IMR-90 (cell line): ENCODE measurements around the gene CGN. TPM values are rescaled to one million over a fixed set of nuclear protein-coding genes. Genes with fewer than 3 reads are reported as not detected.

Source experiments
- ATAC-seq: fragments of 200-7000 bp; cut with Tn5 transposase; 2 replicates; pipeline ENCODE4 v1.9.1; 2020; ENCODE audit warnings: low read depth, mild to moderate bottlenecking, moderate library complexity
- BruUV-seq: library from RNA; stranded (reverse); fragments of 400-500 nt; replicated peaks from 2 replicates; lab custom pipeline; 2021; lab: Mats Ljungman, UMichigan
- CTCF ChIA-PET: fragments of 300-600 bp; formaldehyde crosslinking; extraction: SDS; loops from one replicate; lab custom pipeline; 2021; ENCODE audit warnings: antibody characterized with exemption; lab: Yijun Ruan, JAX
- POLR2A ChIA-PET: fragments of 300-600 bp; sonication (Branson Sonifier 250); formaldehyde crosslinking; loops from one replicate; lab custom pipeline; 2022; ENCODE audit warnings: antibody characterized with exemption; ENCODE audit not compliant: unreplicated experiment; lab: Charles Lee
- DNase-seq: peaks from one replicate; pipeline ENCODE4 v3.0.0; 2013
- H2AFZ ChIP-seq: replicated peaks from 2 replicates; pipeline ENCODE3; 2013; ENCODE audit warnings: low read length, mild to moderate bottlenecking; ENCODE audit not compliant: poor library complexity
- H2AK5ac ChIP-seq: 2 replicates; pipeline ENCODE4 v1.6.1; 2013; ENCODE audit warnings: low read depth, low read length, inconsistent platforms
- H2AK9ac ChIP-seq: replicated peaks from 2 replicates; pipeline ENCODE3; 2013; ENCODE audit warnings: mild to moderate bottlenecking, low read depth, low read length, moderate library complexity; ENCODE audit not compliant: poor library complexity
- H2BK120ac ChIP-seq: 2 replicates; pipeline ENCODE4 v1.6.1; 2013; ENCODE audit warnings: low read depth, low read length, inconsistent platforms
- H2BK15ac ChIP-seq: 3 replicates; pipeline ENCODE4 v1.6.1; 2013; ENCODE audit warnings: low read depth, low read length, inconsistent platforms
- H2BK20ac ChIP-seq: 2 replicates; pipeline ENCODE4 v1.6.1; 2013; ENCODE audit warnings: low read depth, mild to moderate bottlenecking, inconsistent platforms, low read length, moderate library complexity
- H2BK5ac ChIP-seq: 2 replicates; pipeline ENCODE4 v1.6.1; 2013; ENCODE audit warnings: mild to moderate bottlenecking, low read depth, low read length, inconsistent platforms; ENCODE audit not compliant: poor library complexity, severe bottlenecking
- H3K14ac ChIP-seq: replicated peaks from 2 replicates; pipeline ENCODE4 v1.6.1; 2013; ENCODE audit warnings: low read depth, low read length, inconsistent platforms
- H3K18ac ChIP-seq: 2 replicates; pipeline ENCODE4 v1.6.1; 2013; ENCODE audit warnings: low read depth, low read length, control low read depth
- H3K23ac ChIP-seq: 2 replicates; pipeline ENCODE4 v1.6.1; 2013; ENCODE audit warnings: low read depth, low read length, inconsistent platforms
- H3K27ac ChIP-seq: 2 replicates; pipeline ENCODE4 v1.5.1; 2013; ENCODE audit warnings: mild to moderate bottlenecking, control low read depth, low read length; ENCODE audit not compliant: insufficient read depth
- H3K27me3 ChIP-seq: 2 replicates; pipeline ENCODE4 v1.6.1; 2013; ENCODE audit warnings: low read length; ENCODE audit not compliant: control insufficient read depth, insufficient read depth
- H3K36me3 ChIP-seq: 2 replicates; pipeline ENCODE4 v1.6.1; 2013; ENCODE audit warnings: low read length, mixed read lengths; ENCODE audit not compliant: control insufficient read depth, insufficient read depth
- H3K4ac ChIP-seq: 2 replicates; pipeline ENCODE4 v1.6.1; 2013; ENCODE audit warnings: low read depth, low read length, inconsistent platforms
- H3K4me1 ChIP-seq: 2 replicates; pipeline ENCODE4 v1.6.1; 2013; ENCODE audit warnings: low read length, mixed read lengths; ENCODE audit not compliant: control insufficient read depth, insufficient read depth
- H3K4me2 ChIP-seq: 2 replicates; pipeline ENCODE4 v1.6.1; 2013; ENCODE audit warnings: low read depth, mild to moderate bottlenecking, control low read depth, low read length, moderate library complexity
- H3K4me3 ChIP-seq: 2 replicates; pipeline ENCODE4 v1.5.1; 2013; ENCODE audit warnings: low read depth, mild to moderate bottlenecking, control low read depth, low read length, moderate library complexity; ENCODE audit not compliant: insufficient read depth
- H3K56ac ChIP-seq: 2 replicates; pipeline ENCODE4 v1.6.1; 2013; ENCODE audit warnings: low read length, inconsistent platforms; ENCODE audit not compliant: insufficient read depth; ENCODE audit errors: extremely low read depth
- H3K79me1 ChIP-seq, 2 experiments: 2 replicates each; pipeline ENCODE4 v1.6.1; 2013; ENCODE audit warnings: low read length in 2 of 2, inconsistent platforms in 1 of 2, low read depth in 1 of 2
- H3K9ac ChIP-seq: 2 replicates; pipeline ENCODE4 v1.6.1; 2013; ENCODE audit warnings: low read depth, low read length, control low read depth
- H3K9me1 ChIP-seq: 2 replicates; pipeline ENCODE4 v1.6.1; 2013; ENCODE audit warnings: low read length, inconsistent platforms; ENCODE audit not compliant: insufficient read depth
- H3K9me3 ChIP-seq: 2 replicates; pipeline ENCODE4 v1.6.1; 2013; ENCODE audit warnings: low read length; ENCODE audit not compliant: control insufficient read depth, insufficient read depth
- H4K20me1 ChIP-seq: 2 replicates; pipeline ENCODE4 v1.6.1; 2013; ENCODE audit warnings: low read length, inconsistent platforms; ENCODE audit not compliant: insufficient read depth
- H4K5ac ChIP-seq: 2 replicates; pipeline ENCODE4 v1.6.1; 2013; ENCODE audit warnings: mild to moderate bottlenecking, low read depth, low read length, control low read depth
- H4K8ac ChIP-seq, 2 experiments: 2 replicates each; pipeline ENCODE4 v1.6.1; 2013; ENCODE audit warnings: low read depth in 2 of 2, low read length in 2 of 2, control low read depth in 1 of 2, inconsistent platforms in 1 of 2
- H4K91ac ChIP-seq: 2 replicates; pipeline ENCODE4 v1.6.1; 2013; ENCODE audit warnings: low read depth, low read length, inconsistent platforms; ENCODE audit not compliant: insufficient read depth
- MAFK ChIP-seq: IDR thresholded peaks from 2 replicates; pipeline ENCODE4 v1.6.1; 2012; ENCODE audit warnings: low read depth, low read length, improper control_type of control experiment
- NFE2L2 ChIP-seq: fragments of 150-350 bp; IDR thresholded peaks from 2 replicates; pipeline ENCODE4 v1.6.1; 2016; ENCODE audit warnings: low read depth, mild to moderate bottlenecking, low read length
- POLR2A ChIP-seq: IDR thresholded peaks from 2 replicates; pipeline ENCODE4 v1.6.1; 2012; ENCODE audit warnings: mild to moderate bottlenecking, low read depth, low read length
- RAD21 ChIP-seq: IDR thresholded peaks from 2 replicates; pipeline ENCODE4 v1.6.1; 2012; ENCODE audit warnings: low read length, improper control_type of control experiment
- RFX5 ChIP-seq: IDR thresholded peaks from 2 replicates; pipeline ENCODE4 v1.8.0; 2012; ENCODE audit warnings: low read depth, mild to moderate bottlenecking, low read length, moderate library complexity
- SMC3 ChIP-seq: fragments of 150-350 bp; IDR thresholded peaks from 2 replicates; pipeline ENCODE4 v1.6.1; 2016; ENCODE audit warnings: low read depth, mild to moderate bottlenecking, antibody characterized with exemption, low read length, moderate library complexity
- WGBS, 2 experiments: methylation state at CpG; one replicate each; pipeline versions ENCODE4 v1.1.5 to v1.1.7; 2013; ENCODE audit warnings: missing lambda C conversion rate in 2 of 2; ENCODE audit not compliant: insufficient read length in 1 of 2; ENCODE audit errors: extremely low coverage in 2 of 2; 5-methylcytosine and 5-hydroxymethylcytosine counted together
- dilution Hi-C: fragments of 300-500 bp; cut with HindIII; formaldehyde crosslinking; loops from one replicate; pipeline ENCODE4 v1.14.3; 2018; ENCODE audit warnings: low sequenced_read_pairs; ENCODE audit not compliant: unreplicated experiment
- in situ Hi-C: fragments of 300-500 bp; cut with MboI; formaldehyde crosslinking; loops from 3 replicates; pipeline ENCODE4 v1.14.3; 2019; ENCODE audit warnings: low sequenced_read_pairs, inconsistent platforms, mixed read lengths
- intact Hi-C: fragments of 100-400 bp; cut with micrococcal nuclease; formaldehyde crosslinking; loops from 2 replicates; pipeline ENCODE4 v1.10.0; 2022
- polyA plus RNA-seq, 3 experiments: library from polyadenylated mRNA; depleted of rRNA; stranded (reverse); fragments of >200 nt; gene quantifications; 2 replicates each; pipeline ENCODE4 v1.2.3, GENCODE V29; 2012; ENCODE audit warnings: low replicate concordance in 1 of 3
- total RNA-seq: library from RNA; depleted of rRNA; stranded (reverse); fragments of >200 nt; gene quantifications from 2 replicates; pipeline ENCODE4 v1.2.3, GENCODE V29; 2012
- TF ChIP-seq, protein P1 (sequence below): fragments of 150-350 bp; IDR thresholded peaks from 2 replicates; pipeline ENCODE4 v1.6.1; 2017; ENCODE audit warnings: mild to moderate bottlenecking, antibody characterized with exemption, low read length, low read depth
- TF ChIP-seq, protein P2 (sequence below): conservative IDR thresholded peaks from 2 replicates; pipeline ENCODE4 v1.5.1; 2012; ENCODE audit warnings: mild to moderate bottlenecking, low read depth, low read length, improper control_type of control experiment

The CGN gene
- total and polyA plus RNA-seq, 2 of the 4 experiments (the other 2 are of a cell fraction): 0.34 to 0.36 TPM

- WGBS, 2 experiments: 80% methylated on average over 1 of the region's 7 CpGs; no CpG with 5 or more reads in 1 of the 2 experiments
- peak overlapping the region; percentile 89 for H3K4ac ChIP-seq
- H3K9ac ChIP-seq: no peak overlapping the region
- H3K79me1 ChIP-seq: peaks cover 4 to 26% of the 10 kb centered on the region in 2 experiments; a peak in 3 of 4 replicates
- H2AK9ac ChIP-seq: peak overlapping the region; percentile 91
- TF ChIP-seq RAD21 (no peak), NFE2L2 (no peak), POLR2A (no peak), RFX5 (no peak), SMC3 (no peak), MAFK (no peak)
- TF ChIP-seq, protein P1, sequence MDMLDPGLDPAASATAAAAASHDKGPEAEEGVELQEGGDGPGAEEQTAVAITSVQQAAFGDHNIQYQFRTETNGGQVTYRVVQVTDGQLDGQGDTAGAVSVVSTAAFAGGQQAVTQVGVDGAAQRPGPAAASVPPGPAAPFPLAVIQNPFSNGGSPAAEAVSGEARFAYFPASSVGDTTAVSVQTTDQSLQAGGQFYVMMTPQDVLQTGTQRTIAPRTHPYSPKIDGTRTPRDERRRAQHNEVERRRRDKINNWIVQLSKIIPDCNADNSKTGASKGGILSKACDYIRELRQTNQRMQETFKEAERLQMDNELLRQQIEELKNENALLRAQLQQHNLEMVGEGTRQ: no peak
- TF ChIP-seq, protein P2, sequence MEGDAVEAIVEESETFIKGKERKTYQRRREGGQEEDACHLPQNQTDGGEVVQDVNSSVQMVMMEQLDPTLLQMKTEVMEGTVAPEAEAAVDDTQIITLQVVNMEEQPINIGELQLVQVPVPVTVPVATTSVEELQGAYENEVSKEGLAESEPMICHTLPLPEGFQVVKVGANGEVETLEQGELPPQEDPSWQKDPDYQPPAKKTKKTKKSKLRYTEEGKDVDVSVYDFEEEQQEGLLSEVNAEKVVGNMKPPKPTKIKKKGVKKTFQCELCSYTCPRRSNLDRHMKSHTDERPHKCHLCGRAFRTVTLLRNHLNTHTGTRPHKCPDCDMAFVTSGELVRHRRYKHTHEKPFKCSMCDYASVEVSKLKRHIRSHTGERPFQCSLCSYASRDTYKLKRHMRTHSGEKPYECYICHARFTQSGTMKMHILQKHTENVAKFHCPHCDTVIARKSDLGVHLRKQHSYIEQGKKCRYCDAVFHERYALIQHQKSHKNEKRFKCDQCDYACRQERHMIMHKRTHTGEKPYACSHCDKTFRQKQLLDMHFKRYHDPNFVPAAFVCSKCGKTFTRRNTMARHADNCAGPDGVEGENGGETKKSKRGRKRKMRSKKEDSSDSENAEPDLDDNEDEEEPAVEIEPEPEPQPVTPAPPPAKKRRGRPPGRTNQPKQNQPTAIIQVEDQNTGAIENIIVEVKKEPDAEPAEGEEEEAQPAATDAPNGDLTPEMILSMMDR: no peak
- POLR2A ChIA-PET: interaction anchor here (0.6 kb wide), 1 partner anchor 565 kb away, joined by 3 read pairs; no protein-coding TSS in a partner anchor
- H3K4me1 ChIP-seq: peaks cover 22% of the 10 kb centered on the region
- H3K27me3 ChIP-seq: no peaks in the 10 kb centered on the region
- no peaks in the 10 kb centered on the region for H3K36me3 ChIP-seq
- H2AFZ ChIP-seq: peak overlapping the region; percentile 71
- BruUV-seq: no TSS peak
- no peak overlapping the region for H3K4me2 ChIP-seq
- peak overlapping the region; percentile 98 for H2BK20ac ChIP-seq
- H2BK15ac ChIP-seq: peak overlapping the region; percentile 93; the same call in 2 of the 3 replicates
- H3K56ac ChIP-seq: peak overlapping the region; percentile 54
- H3K9me3 ChIP-seq: no peaks in the 10 kb centered on the region
- H4K91ac ChIP-seq: peak overlapping the region; percentile 91
- H4K8ac ChIP-seq: peak overlapping the region; percentile 79 to 85; a peak in 3 of 4 replicates
- H2BK120ac ChIP-seq: peak overlapping the region; percentile 94
- no peak for DNase-seq
- H3K18ac ChIP-seq: peak overlapping the region; percentile 36; the same call in 1 of the 2 replicates
- H3K14ac ChIP-seq: peak overlapping the region; percentile 73
- H3K27ac ChIP-seq: peak overlapping the region; percentile 68
- peak overlapping the region; percentile 96 for H2AK5ac ChIP-seq
- H4K20me1 ChIP-seq: peaks cover 4% of the 10 kb centered on the region; the same call in 1 of the 2 replicates
- H2BK5ac ChIP-seq: peak overlapping the region; percentile 82
- CTCF ChIA-PET: interaction anchor here (0.9 kb wide), 1 partner anchor 198 kb away, joined by 3 read pairs; no protein-coding TSS in a partner anchor
- intact Hi-C loops (no loop called here), in situ Hi-C loops (loop anchor here (10.0 kb wide), 1 partner anchor 198 kb away; no protein-coding TSS in a partner anchor), dilution Hi-C loops (no loop called here)
- H4K5ac ChIP-seq: peak overlapping the region; percentile 32
- peak overlapping the region; percentile 66 for H3K23ac ChIP-seq
- no peak for ATAC-seq
- peaks cover 22% of the 10 kb centered on the region for H3K9me1 ChIP-seq
- no peak overlapping the region for H3K4me3 ChIP-seq
These were observed 25.3 kb downstream of the CGN start for GRCh38 chr1:151536499-151536898.
